Measurements from ENCODE around the gene IMPA2. TPM values are rescaled to one million over a fixed set of nuclear protein-coding genes. Genes with fewer than 3 reads are reported as not detected.

IMPA2 gene
- total RNA-seq, 1 donor from 2014 or later = 17.8 TPM

GRCh38 chr18:11987527-11987926 is 6.2 kb downstream of the IMPA2 start:
- peak; percentile 44 for DNase-seq (ENCODE audit: low read depth)

GRCh38 chr18:11989174-11989573 is 7.9 kb downstream of the IMPA2 start:
- no peak for DNase-seq (ENCODE audit: low read depth)

GRCh38 chr18:11989966-11990380 is 8.7 kb downstream of the IMPA2 start:
- no peak for DNase-seq (ENCODE audit: low read depth)

GRCh38 chr18:11990539-11990938 is 9.2 kb downstream of the IMPA2 start:
- no peak for DNase-seq (ENCODE audit: low read depth)

GRCh38 chr18:11991021-11991795 is 9.9 kb downstream of the IMPA2 start:
- DNase-seq (ENCODE audit: low read depth) = no peak

GRCh38 chr18:11992096-11992790 is 10.9 kb downstream of the IMPA2 start:
- no peak for DNase-seq (ENCODE audit: low read depth)

- no peak for DNase-seq (ENCODE audit: low read depth)
These were observed 12.1 kb downstream of the IMPA2 start for GRCh38 chr18:11993264-11993916.

GRCh38 chr18:11994336-11994702 is 13.0 kb downstream of the IMPA2 start:
- peak; percentile 66 for DNase-seq (ENCODE audit: low read depth)

GRCh38 chr18:11994703-11995444 is 13.6 kb downstream of the IMPA2 start:
- DNase-seq (ENCODE audit: low read depth) = peak; percentile 82

GRCh38 chr18:11995445-11996189 is 14.3 kb downstream of the IMPA2 start:
- peak; percentile 76 for DNase-seq (ENCODE audit: low read depth)

- DNase-seq (ENCODE audit: low read depth) = no peak
These were observed 15.0 kb downstream of the IMPA2 start for GRCh38 chr18:11996190-11996754.

- DNase-seq (ENCODE audit: low read depth) = no peak
These were observed 15.6 kb downstream of the IMPA2 start for GRCh38 chr18:11996907-11997306.

- no peak for DNase-seq (ENCODE audit: low read depth)
These were observed 16.2 kb downstream of the IMPA2 start for GRCh38 chr18:11997466-11997865.

GRCh38 chr18:11998193-11998592 is 16.9 kb downstream of the IMPA2 start:
- DNase-seq (ENCODE audit: low read depth) = peak; percentile 88

- no peak for DNase-seq (ENCODE audit: low read depth)
These were observed 18.1 kb downstream of the IMPA2 start for GRCh38 chr18:11999429-11999828.

- DNase-seq (ENCODE audit: low read depth) = no peak
These were observed 18.9 kb downstream of the IMPA2 start for GRCh38 chr18:12000072-12000659.

GRCh38 chr18:12001421-12001820 is 20.1 kb downstream of the IMPA2 start:
- no peak for DNase-seq (ENCODE audit: low read depth)

- DNase-seq (ENCODE audit: low read depth) = peak; percentile 45
These were observed 22.6 kb downstream of the IMPA2 start for GRCh38 chr18:12003894-12004293.

GRCh38 chr18:12005538-12006487 is 24.5 kb downstream of the IMPA2 start:
- no peak for DNase-seq (ENCODE audit: low read depth)

Data from myocyte (in vitro differentiated cells).